ENCODE results near the gene COA7.

Gene COA7

DNA sequence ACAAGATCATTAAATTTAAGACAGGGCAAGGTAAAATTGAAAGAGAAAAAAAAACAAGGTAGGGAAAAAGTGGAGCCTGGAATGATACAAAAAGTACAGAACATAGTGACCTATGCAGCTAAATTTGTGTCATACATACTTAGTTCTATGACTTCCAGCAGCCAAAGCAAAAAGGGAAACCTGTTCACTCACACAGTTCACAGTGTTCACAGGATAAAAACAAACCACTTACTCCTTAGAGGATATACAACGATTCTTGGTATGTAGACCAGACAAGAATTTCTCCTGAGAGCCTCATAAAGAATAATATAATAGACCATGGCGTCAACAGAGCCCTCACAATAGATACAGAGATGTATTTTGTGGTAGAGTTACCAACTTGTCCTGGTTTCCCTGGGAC is 27.5 kb downstream of the COA7 start:
- Mint-ChIP-seq H3K27me3 (no peaks in the 10 kb centered on the region), H3K9me3 (no peaks in the 10 kb centered on the region), H3K27ac (no peak overlapping the region), H3K4me1 (peaks cover 22% of the 10 kb centered on the region), H3K4me3 (no peak overlapping the region), H3K36me3 (peaks cover 31% of the 10 kb centered on the region)
- no peak for DNase-seq
- CTCF ChIA-PET, result no interaction called here

DNA sequence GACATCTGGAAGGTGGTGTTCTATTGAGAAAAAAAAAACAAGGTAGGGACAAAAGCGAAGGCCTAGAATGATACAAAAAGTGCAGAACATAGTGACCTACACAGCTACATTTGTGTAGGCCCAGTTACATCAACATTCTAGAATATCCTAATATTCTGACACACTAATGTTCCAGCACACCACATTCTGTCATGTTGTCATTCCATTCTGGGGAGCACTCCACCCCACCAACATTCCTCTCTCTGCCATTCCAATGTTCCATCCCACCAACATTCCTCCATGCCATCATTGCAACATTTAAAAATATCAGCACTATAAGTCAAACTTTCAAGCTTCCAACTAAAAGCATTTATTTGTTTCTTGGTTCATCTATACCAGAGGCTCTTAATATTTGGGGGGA is 28.5 kb downstream of the COA7 start:
- Mint-ChIP-seq H3K27ac (no peak overlapping the region), H3K4me1 (peaks cover 19% of the 10 kb centered on the region), H3K4me3 (no peak overlapping the region), H3K9me3 (no peaks in the 10 kb centered on the region), H3K36me3 (peaks cover 26% of the 10 kb centered on the region), H3K27me3 (no peaks in the 10 kb centered on the region)
- CTCF ChIA-PET, result interaction anchor here (1.3 to 1.7 kb wide), 2 partner anchors 10 to 16 kb away, joined by 5 to 6 read pairs; no protein-coding TSS in a partner anchor
- DNase-seq, result no peak

DNA sequence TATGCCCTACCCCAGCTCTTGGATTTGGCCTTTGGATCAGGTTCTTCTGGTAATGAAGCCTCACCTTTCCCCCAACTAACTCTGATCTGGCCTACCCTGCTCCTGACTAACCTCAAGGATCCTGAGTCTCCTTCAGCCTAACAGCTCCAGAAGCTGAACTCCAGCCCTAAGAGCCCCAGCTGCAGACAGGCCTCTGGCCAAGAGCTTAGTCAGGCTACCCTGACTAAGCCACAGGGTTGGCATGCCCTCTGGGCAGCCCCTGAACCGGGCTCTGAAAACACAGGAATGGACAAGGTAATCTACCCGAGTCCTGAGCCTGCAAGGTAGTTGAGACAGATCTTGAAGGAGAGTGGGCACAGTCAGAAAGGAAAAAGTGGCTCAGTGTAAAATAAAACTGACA is 29.4 kb downstream of the COA7 start:
- CTCF ChIA-PET, result interaction anchor here (0.9 to 1.7 kb wide), 3 partner anchors 9 to 275 kb away, joined by 4 to 6 read pairs (median 5); no protein-coding TSS in a partner anchor
- peaks cover 11% of the 10 kb centered on the region for H3K4me1 Mint-ChIP-seq
- H3K27ac Mint-ChIP-seq, result no peak overlapping the region
- no peaks in the 10 kb centered on the region for H3K9me3 Mint-ChIP-seq
- H3K27me3 Mint-ChIP-seq, result no peaks in the 10 kb centered on the region
- peaks cover 20% of the 10 kb centered on the region for H3K36me3 Mint-ChIP-seq
- no peak for DNase-seq
- no peak overlapping the region for H3K4me3 Mint-ChIP-seq

DNA sequence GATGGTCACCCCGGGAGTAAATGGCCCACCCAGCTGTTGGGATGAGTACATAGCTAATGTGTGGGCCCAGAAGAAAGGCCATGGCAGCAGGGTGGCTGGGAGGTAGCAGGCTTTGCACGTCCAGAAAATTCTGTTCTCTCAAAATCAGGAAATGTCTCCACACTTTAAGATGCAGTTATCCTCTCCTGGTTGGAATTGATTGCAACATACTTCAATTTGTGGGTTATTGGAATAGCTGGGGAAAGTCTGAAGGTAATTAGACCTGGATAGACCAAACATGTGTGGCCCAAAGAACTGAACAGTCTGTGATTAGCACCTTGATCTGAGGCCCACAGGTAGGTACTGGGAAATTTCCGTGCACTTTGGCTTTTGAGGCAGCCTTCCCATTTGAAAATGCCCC is 30.2 kb downstream of the COA7 start:
- CTCF ChIA-PET, result interaction anchor here (0.9 kb wide), 1 partner anchor 275 kb away, joined by 4 read pairs; no protein-coding TSS in a partner anchor
- H3K4me3 Mint-ChIP-seq, result no peak overlapping the region
- no peaks in the 10 kb centered on the region for H3K27me3 Mint-ChIP-seq
- no peak for DNase-seq
- H3K9me3 Mint-ChIP-seq, result no peaks in the 10 kb centered on the region
- peaks cover 19% of the 10 kb centered on the region for H3K36me3 Mint-ChIP-seq
- peaks cover 11% of the 10 kb centered on the region for H3K4me1 Mint-ChIP-seq
- no peak overlapping the region for H3K27ac Mint-ChIP-seq

DNA sequence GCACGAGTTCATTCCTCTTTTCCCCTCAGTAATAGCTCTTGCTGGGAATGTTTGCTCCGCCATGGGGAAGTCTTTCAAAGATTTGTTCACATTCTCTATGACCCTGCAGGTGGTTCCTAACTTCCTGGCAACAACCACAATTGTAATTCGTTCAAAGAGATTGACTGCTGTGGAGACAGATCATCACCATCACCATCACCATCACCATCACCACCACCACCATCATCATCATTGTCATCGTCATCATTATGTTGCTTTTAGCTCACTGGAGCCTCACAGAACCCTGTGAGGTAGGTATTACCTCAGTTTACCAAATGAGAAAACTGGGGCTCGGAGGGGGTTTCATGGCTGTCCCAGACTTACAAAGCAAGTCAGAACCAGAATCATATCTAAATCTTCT is 30.9 kb downstream of the COA7 start:
- CTCF ChIA-PET, result interaction anchor here (0.9 to 2.7 kb wide), 8 partner anchors 16 to 301 kb away, joined by 3 to 10 read pairs (median 6); partner anchors contain the start of genes CC2D1B, ORC1 and PRPF38A
- H3K27ac Mint-ChIP-seq, result no peak overlapping the region
- no peak overlapping the region for H3K4me3 Mint-ChIP-seq
- DNase-seq, result no peak
- H3K36me3 Mint-ChIP-seq, result peaks cover 20% of the 10 kb centered on the region
- H3K27me3 Mint-ChIP-seq, result no peaks in the 10 kb centered on the region
- no peaks in the 10 kb centered on the region for H3K9me3 Mint-ChIP-seq
- peaks cover 12% of the 10 kb centered on the region for H3K4me1 Mint-ChIP-seq

DNA sequence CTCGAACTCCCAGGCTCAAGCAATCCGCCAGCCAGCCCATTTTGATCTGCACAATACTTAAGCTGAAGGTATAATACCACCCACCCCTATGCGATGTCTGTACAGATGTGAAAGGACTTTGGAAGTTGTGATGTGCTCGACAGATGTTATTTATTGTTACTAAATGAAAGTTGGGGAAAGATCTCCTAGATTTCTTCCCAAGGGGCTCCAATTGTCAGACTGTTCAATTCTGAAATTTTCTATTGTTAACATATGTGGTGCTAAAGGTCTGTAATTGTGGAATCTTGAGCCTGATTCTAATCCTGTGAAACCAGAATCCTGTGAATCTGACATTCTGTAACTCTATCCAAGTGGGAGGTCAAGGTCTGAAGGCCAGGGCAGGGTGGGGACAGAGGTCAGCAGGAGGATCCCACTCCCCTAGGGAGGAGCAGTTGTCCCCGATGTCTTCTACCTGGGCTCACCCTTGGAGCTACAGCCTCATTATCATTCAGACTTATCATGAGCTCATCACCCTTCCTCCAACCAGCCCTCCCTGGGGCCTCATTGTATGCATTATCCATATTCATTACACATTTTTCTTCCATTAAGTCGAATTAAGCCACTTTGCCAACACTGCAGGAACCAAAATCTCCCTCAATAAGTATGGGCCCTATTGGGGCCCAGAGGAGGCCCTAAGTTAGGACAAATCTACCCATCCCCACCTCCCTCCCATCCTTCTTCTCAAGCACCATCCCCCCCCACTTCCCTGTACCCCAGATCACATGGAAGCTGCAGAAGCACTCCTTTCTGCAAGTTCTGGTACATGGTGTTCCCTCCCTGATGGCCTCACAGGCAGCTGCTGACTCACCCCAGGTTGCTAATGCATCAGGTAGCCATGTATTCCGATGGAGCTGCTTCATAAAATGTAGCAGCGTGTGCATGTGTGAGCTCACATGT is 32.9 kb downstream of the COA7 start:
- CTCF ChIA-PET, result interaction anchor here (0.7 to 2.7 kb wide), 7 partner anchors 10 to 261 kb away, joined by 3 to 10 read pairs (median 6); partner anchors contain the start of genes ORC1 and PRPF38A
- Mint-ChIP-seq H3K27ac (no peak overlapping the region), H3K4me1 (peaks cover 15% of the 10 kb centered on the region), H3K9me3 (no peaks in the 10 kb centered on the region), H3K36me3 (peaks cover 21% of the 10 kb centered on the region), H3K4me3 (no peak overlapping the region), H3K27me3 (no peaks in the 10 kb centered on the region)
- DNase-seq, result no peak

DNA sequence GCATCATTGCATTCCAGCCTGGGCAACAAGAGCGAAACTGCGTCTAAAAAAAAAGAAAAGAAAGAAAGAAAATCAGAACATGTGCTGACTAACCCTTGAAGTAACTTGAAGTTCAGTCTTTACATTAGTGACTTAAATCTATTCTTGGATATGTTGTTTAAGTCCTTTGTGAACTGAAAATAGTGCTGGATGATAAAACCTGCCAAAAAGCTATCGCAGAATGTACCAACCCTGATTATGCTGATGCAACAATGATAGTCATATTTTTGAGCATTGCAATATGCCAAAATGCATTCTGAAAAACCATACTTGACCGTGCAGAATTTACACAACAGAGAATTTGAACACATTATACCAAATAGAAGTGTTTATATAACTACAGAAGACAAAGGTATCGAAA is 34.4 kb downstream of the COA7 start:
- Mint-ChIP-seq H3K9me3 (no peaks in the 10 kb centered on the region), H3K36me3 (peaks cover 23% of the 10 kb centered on the region), H3K27me3 (no peaks in the 10 kb centered on the region), H3K4me1 (peaks cover 25% of the 10 kb centered on the region), H3K27ac (no peak overlapping the region), H3K4me3 (no peak overlapping the region)
- CTCF ChIA-PET, result no interaction called here
- no peak for DNase-seq

DNA sequence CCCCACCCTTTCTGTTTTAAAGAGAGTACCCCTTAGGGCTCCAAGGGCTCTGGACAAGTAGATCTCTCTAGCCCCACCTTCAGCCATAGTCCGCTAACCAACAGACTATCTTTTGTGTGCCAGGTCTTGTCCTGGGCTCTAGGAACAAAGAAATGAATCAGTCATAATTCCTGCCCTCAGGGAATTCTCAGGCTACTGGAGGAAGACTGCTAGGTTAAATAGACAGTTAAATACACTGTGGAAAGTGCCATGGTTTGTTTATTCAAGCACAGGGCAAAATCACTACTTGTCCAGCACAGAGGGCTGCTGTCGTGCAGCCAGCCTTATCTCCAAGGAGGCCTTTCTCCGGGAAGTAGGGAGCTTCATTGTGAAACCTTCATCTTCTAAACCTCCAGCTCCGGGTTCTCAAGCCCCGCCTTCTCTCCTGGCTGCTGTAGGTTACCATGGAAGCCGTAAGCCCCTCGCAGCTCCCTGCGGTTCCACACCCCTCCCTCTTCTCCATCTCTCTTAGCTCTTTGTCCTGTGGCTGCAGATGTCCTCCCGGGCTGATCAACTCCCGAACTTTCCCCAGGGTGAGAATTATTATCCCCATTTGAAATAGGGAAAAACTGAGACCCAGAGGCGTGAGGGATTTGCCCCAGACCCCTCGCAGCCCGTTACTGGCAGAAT is 35.4 kb downstream of the COA7 start:
- H3K27me3 Mint-ChIP-seq, result no peaks in the 10 kb centered on the region
- no peak overlapping the region for H3K27ac Mint-ChIP-seq
- no peak overlapping the region for H3K4me3 Mint-ChIP-seq

DNA sequence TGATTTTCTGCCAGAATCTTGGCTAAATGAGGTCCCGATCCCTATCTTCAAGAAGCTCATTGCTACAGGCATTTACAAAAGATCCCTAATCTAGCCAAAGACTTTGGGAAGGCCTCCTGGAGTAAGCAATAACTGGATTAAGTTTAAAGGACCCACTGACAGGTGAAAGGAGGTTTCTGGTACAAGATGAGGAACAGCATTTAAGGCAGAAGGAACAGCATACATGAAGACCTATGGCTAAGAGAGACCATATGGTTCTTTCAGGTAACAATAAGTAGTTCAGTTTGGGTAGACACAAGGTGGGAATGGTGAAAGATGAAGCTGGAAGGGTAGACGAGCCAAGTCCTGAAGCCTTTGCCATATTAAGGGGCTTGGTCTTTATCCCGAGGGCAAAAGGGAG is 37.3 kb downstream of the COA7 start:
- CTCF ChIA-PET, result interaction anchor here (0.9 to 1.8 kb wide), 2 partner anchors 9 to 14 kb away, joined by 3 to 6 read pairs; no protein-coding TSS in a partner anchor
- Mint-ChIP-seq H3K4me3 (no peak overlapping the region), H3K27me3 (no peaks in the 10 kb centered on the region), H3K4me1 (peaks cover 25% of the 10 kb centered on the region), H3K9me3 (no peaks in the 10 kb centered on the region), H3K36me3 (peaks cover 33% of the 10 kb centered on the region), H3K27ac (no peak overlapping the region)
- DNase-seq, result no peak

More for the DNA sequence above, 35.4 kb downstream of the COA7 start:
- no peak for DNase-seq
- CTCF ChIA-PET, result no interaction called here
- H3K36me3 Mint-ChIP-seq, result peaks cover 22% of the 10 kb centered on the region
- H3K4me1 Mint-ChIP-seq, result peaks cover 27% of the 10 kb centered on the region
- H3K9me3 Mint-ChIP-seq, result no peaks in the 10 kb centered on the region

DNA sequence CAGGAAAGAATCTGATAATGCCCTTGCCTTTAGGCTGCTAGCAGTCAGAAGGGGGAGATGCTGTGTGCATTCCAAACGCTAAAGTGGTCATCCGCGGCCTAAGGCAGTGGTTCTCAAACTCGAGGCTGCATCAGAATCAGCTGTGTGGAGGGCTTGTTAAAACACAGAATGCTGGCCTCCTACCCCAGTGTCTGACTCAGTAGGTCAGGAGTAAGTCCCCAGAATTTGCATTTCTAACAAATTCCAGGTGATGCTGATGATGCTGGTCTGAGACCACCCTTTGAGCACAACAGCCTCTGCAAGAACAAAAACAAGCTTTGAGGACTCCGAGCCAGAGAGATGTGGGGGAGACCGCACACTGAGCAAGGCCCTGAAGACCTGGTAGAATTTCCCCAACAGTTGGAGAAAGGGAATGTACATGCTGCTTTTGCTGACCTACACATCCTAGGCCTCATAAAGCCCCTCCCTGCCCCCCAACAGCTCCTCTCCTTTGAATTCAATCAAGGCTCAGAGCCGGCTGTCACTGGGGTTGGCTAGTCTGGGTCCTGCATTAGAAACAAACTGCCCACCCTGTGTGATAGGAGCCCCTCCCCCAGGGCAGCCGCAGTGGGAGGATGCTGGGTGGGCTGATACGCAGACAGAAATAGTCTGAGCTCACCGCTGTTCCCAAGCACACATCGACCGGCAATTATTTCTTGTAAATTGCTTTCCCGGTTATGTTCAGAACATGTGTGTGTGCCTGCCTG is 38.1 kb downstream of the COA7 start:
- Mint-ChIP-seq H3K4me1 (peaks cover 21% of the 10 kb centered on the region), H3K27me3 (no peaks in the 10 kb centered on the region), H3K9me3 (no peaks in the 10 kb centered on the region), H3K36me3 (peaks cover 37% of the 10 kb centered on the region), H3K27ac (peak overlapping the region; percentile 76), H3K4me3 (no peak overlapping the region)
- DNase-seq, result no peak
- CTCF ChIA-PET, result interaction anchor here (0.7 to 1.8 kb wide), 4 partner anchors 9 to 19 kb away, joined by 3 to 6 read pairs (median 4); no protein-coding TSS in a partner anchor

DNA sequence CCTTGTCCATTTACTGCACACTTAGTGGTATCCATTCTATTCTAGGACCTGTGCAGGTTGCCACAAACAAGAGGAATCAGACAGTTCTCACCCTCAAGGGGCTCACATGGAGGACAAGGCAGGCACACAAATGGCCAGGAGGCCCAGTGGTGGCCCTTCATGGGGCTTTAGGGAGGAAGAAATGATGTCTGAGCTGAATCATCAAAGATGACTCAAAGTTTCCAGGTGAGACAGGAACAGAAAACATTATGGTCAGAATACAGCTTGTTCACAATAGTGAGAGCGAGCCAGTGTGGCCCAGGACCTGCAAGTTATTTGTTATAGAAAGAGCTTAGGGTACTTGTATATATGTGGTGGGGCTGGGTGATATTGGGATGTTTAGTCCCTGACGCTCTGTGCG is 38.8 kb downstream of the COA7 start:
- Mint-ChIP-seq H3K4me3 (no peak overlapping the region), H3K36me3 (peaks cover 40% of the 10 kb centered on the region), H3K9me3 (no peaks in the 10 kb centered on the region), H3K27me3 (no peaks in the 10 kb centered on the region), H3K4me1 (peaks cover 21% of the 10 kb centered on the region), H3K27ac (peak overlapping the region; percentile 76)
- no peak for DNase-seq
- CTCF ChIA-PET, result interaction anchor here (0.7 to 1.8 kb wide), 5 partner anchors 10 to 21 kb away, joined by 3 to 6 read pairs (median 4); no protein-coding TSS in a partner anchor

DNA sequence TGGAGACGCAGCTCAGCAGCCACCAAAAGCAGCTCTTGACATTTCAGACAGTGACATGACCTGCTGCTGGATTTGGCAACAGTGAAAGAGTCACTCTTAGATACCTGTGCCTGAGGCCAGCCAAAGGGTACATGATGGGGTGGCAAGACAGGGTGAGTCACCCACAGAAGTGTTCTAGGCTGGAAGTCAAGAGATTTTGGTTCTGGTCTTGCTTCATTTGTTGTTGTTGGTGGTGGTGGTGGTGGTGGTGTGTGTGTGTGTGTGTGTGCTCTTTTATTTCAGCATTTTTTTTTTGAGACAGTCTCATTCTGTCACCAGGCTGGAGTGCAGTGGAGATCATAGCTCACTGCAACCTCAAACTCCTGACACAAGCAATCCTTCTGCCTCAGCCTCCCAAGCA is 39.4 kb downstream of the COA7 start:
- H3K27ac Mint-ChIP-seq, result no peak overlapping the region
- CTCF ChIA-PET, result interaction anchor here (1.3 to 1.8 kb wide), 5 partner anchors 10 to 65 kb away, joined by 3 to 6 read pairs (median 4); no protein-coding TSS in a partner anchor
- no peaks in the 10 kb centered on the region for H3K27me3 Mint-ChIP-seq
- no peak for DNase-seq
- H3K9me3 Mint-ChIP-seq, result no peaks in the 10 kb centered on the region
- H3K4me1 Mint-ChIP-seq, result peaks cover 21% of the 10 kb centered on the region
- peaks cover 43% of the 10 kb centered on the region for H3K36me3 Mint-ChIP-seq
- no peak overlapping the region for H3K4me3 Mint-ChIP-seq

DNA sequence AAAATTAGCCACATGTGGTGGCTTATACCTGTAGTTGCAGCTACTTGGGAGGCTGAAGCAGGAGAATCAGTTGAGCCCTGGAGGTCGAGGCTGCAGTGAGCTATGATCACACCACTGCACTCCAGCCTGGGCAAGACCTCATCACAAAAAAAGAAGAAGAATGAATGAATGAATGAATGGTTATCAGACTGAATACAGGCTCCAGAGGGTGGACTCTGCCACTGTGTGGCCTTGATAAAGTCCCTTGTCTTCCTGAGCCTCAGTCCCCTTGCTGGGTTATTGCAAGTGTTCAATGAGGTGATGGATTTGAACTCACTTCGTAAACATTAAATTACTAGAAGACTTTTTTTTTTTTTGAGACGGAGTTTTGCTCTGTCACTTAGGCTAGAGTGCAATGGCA is 40.4 kb downstream of the COA7 start:
- no peak for DNase-seq
- no peak overlapping the region for H3K27ac Mint-ChIP-seq
- H3K9me3 Mint-ChIP-seq, result no peaks in the 10 kb centered on the region
- H3K4me1 Mint-ChIP-seq, result peaks cover 21% of the 10 kb centered on the region
- H3K27me3 Mint-ChIP-seq, result no peaks in the 10 kb centered on the region
- H3K4me3 Mint-ChIP-seq, result no peak overlapping the region
- peaks cover 45% of the 10 kb centered on the region for H3K36me3 Mint-ChIP-seq
- CTCF ChIA-PET, result interaction anchor here (0.6 to 1.3 kb wide), 3 partner anchors 9 to 290 kb away, joined by 3 to 4 read pairs (median 4); no protein-coding TSS in a partner anchor

DNA sequence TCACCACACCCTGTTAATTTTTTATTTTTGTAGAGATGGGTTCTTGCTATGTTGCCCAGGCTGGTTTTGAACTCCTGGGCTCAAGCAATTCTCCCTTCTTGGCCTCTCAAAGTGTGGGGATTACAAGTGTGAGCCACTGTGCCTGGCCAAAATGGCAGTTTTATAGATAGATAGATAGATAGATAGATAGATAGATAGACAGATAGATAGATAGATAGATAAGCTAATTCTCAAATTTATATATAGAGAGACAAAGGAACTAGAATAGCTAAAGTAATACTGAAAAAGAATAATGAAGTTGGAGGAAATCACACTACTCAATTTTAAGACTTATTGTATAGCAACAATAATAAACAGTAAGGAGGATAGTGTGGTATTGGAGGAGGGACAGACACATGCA is 44.1 kb downstream of the COA7 start:
- DNase-seq, result no peak
- CTCF ChIA-PET, result no interaction called here
- H3K36me3 Mint-ChIP-seq, result peaks cover 50% of the 10 kb centered on the region
- H3K27me3 Mint-ChIP-seq, result no peaks in the 10 kb centered on the region
- H3K9me3 Mint-ChIP-seq, result no peaks in the 10 kb centered on the region
- H3K4me3 Mint-ChIP-seq, result no peak overlapping the region
- H3K4me1 Mint-ChIP-seq, result peaks cover 11% of the 10 kb centered on the region
- no peak overlapping the region for H3K27ac Mint-ChIP-seq
